HG02678 (cell line): ENCODE measurements around the gene DDX49.

Source experiments
- ATAC-seq: cut with Tn5 transposase; IDR thresholded peaks from one replicate; pipeline ENCODE4 v1.9.1; 2021; ENCODE audit warnings: mild to moderate bottlenecking, moderate library complexity; ENCODE audit not compliant: unreplicated experiment

DDX49 gene

GRCh38 chr19:18967358-18968146 lies 48.0 kb downstream of the DDX49 start:
- no peak for ATAC-seq

GRCh38 chr19:18969931-18970659 lies 50.6 kb downstream of the DDX49 start:
- no peak for ATAC-seq

GRCh38 chr19:18972301-18972811 lies 52.8 kb downstream of the DDX49 start:
- ATAC-seq = no peak

DNA sequence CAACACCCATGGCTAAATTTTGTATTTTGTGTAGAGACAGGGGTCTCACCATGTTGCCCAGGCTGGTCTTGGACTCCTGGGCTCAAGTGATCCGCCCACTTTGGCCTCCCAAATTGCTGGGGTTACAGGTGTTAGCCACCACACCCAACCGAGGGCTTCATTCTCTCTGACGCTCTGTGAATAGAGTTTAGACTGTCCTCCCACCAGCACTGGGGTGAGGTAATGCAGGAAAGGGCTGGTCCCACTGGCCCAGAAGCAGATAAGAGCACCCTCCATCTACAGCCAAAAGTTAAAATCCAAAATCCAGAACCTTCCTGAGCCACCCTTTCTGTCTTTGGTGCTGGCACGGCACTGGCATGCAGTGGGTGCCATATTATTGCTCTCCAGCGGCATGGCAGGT lies 53.3 kb downstream of the DDX49 start:
- no peak for ATAC-seq

GRCh38 chr19:18975011-18975410 lies 55.5 kb downstream of the DDX49 start:
- ATAC-seq = no peak

GRCh38 chr19:18975869-18976268 lies 56.4 kb downstream of the DDX49 start:
- ATAC-seq = no peak
